ENCODE data around the gene DPEP3.

- TF ChIP-seq CTCF (IDR thresholded peaks at IDR 0.05) (no peak), POLR2A (IDR thresholded peaks at IDR 0.05) (no peak)
Measured at GRCh38 chr16:67959536-67960329, 20.6 kb downstream of the DPEP3 start.

Measured in uterus (tissue), 2 donors.